Measurements from ENCODE around the gene ATP6V1F.

ATP6V1F gene

GRCh38 chr7:128835790-128836641 lies 26.6 kb upstream of the ATP6V1F start:
- no peak for DNase-seq (ENCODE audit: low read depth)

- no peak for DNase-seq (ENCODE audit: low read depth)
Measured at GRCh38 chr7:128836729-128837348, 25.8 kb upstream of the ATP6V1F start.

DNA sequence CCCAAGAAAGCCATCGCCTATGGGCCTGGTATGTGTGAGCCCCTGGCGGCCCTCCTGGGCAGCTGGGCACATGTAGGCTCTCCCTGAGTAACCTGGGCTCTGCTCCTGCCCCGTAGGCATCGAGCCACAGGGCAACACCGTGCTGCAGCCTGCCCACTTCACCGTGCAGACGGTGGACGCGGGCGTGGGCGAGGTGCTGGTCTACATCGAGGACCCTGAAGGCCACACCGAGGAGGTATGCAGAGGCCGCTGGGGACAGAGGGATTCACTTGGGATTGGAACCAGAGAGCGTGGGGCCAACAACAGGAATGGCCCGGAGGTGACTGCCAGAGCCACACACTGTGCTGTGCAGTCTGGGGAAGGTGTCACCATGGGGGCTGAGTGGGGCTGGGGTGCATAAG lies 25.1 kb upstream of the ATP6V1F start:
- no peak for DNase-seq (ENCODE audit: low read depth)

DNA sequence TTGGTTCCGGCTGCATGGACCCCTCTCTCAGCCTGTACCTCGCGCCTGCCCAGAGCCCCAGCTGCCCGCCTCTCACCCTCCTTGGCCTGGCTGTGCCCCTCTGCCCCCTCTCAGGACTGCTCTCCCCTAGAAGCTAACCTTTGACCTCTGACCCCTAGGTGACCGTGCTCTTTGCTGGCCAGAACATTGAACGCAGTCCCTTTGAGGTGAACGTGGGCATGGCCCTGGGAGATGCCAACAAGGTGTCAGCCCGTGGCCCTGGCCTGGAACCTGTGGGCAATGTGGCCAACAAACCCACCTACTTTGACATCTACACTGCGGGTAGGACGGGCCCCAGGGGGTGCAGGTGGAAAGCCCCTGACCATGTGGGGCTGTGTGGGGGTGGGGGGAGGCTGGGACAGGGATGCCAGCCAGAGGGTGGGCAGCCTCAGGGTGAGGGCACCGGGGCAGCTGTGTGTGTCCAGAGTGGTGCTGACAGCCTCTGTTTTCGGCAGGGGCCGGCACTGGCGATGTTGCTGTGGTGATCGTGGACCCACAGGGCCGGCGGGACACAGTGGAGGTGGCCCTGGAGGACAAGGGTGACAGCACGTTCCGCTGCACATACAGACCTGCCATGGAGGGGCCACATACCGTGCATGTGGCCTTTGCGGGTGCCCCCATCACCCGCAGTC lies 24.4 kb upstream of the ATP6V1F start:
- DNase-seq (ENCODE audit: low read depth) = no peak

DNA sequence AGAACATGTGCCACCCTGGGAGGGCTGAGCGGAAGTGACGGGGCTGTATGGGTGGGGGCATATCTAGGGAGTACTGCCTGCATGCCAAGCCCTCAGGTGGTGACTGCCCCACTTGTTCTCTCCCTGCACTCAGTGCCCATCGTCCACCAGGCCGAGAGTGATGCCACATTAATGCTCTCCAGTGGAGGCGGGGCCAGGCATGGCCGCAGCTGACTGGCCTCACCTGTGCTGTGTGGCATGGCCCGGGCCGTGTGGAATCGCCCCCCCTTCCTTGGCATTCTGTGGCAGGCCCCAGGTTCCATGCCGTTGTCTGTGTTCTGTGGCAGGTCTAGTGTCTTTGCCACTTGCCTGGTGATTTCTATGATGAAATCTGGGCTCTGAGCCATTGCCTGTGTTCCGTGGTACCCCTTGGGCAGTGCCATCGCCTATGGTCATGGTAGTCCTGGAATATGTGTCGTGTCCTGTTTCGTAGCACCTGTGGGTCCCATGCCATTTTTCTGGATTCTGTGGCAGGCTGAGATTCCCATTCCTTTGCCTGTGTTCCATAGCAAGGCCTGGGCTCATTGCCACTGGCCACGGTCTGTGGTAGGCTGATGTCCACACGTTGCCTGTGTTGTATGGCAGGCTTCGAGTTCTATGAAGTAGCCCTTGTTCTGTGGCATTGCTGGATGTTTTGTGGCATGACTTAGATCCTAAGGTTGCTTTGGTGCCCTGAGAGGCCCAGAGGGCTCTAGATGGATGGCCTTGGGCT lies 23.5 kb upstream of the ATP6V1F start:
- DNase-seq (ENCODE audit: low read depth) = no peak

GRCh38 chr7:128839751-128840177 lies 22.9 kb upstream of the ATP6V1F start:
- DNase-seq (ENCODE audit: low read depth) = no peak

DNA sequence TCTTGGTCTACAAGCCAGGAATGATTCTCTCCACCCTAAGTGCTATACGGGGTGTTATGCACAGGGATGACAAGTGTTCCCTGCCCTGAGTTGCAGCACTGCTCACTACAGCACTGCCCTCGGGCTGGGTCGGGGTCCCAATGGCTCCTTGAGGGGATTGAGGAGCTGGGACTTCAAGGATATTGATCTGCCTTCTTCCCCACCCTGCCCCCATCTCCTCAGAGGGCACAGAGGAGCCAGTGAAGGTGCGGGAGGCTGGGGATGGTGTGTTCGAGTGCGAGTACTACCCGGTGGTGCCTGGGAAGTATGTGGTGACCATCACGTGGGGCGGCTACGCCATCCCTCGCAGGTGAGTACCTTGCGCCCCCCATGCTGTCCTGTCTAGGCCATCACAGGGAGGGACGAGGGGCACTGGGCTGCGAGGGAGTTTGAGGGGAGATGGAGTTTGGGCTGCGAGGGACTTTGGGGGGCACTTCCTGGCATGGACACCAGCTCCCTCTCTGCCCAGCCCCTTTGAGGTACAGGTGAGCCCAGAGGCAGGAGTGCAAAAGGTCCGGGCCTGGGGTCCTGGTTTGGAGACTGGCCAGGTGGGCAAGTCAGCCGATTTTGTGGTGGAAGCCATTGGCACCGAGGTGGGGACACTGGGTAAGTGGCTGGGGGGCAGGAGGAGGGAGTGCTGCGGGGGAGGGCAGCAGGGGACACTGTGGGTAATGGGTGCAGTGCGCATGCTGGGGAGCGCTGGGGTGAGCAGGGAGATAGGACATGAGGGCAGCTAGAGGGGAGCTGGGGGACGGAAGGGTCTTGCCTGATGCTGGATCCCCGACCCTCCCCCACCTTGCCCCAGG lies 22.1 kb upstream of the ATP6V1F start:
- no peak for DNase-seq (ENCODE audit: low read depth)

GRCh38 chr7:128841171-128841690 lies 21.4 kb upstream of the ATP6V1F start:
- DNase-seq (ENCODE audit: low read depth) = peak; percentile 19

DNA sequence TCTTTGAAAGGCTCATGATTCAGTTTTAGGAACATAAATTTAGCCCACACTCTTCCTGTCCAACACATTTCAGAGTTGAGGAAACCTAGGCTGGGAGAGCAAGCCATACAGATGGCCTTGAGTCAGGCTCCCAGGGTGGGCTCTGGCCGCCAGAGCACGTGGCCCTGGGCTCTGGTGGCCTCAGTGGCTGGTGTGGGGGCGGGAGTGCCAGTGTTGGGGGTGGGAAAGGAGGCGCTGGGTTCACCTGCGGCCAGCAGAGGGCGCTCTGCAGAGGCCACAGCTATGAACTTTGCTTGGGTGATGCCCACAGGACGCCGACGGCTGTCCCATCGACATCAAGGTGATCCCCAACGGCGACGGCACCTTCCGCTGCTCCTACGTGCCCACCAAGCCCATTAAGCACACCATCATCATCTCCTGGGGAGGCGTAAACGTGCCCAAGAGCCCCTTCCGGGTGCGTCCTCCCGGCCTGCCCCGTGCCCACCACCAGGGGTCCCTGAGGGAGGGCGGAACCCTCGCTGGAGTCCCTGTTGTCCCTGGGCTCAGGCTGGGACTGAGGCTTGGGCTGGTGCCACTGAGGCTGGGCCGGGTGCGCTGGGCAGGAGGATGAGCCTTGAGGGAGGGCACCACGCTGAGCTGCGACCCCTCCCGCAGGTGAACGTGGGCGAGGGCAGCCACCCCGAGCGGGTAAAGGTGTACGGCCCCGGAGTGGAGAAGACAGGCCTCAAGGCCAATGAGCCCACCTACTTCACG lies 20.6 kb upstream of the ATP6V1F start:
- peak; percentile 20 for DNase-seq (ENCODE audit: low read depth)

GRCh38 chr7:128842674-128843641 lies 19.7 kb upstream of the ATP6V1F start:
- no peak for DNase-seq (ENCODE audit: low read depth)

DNA sequence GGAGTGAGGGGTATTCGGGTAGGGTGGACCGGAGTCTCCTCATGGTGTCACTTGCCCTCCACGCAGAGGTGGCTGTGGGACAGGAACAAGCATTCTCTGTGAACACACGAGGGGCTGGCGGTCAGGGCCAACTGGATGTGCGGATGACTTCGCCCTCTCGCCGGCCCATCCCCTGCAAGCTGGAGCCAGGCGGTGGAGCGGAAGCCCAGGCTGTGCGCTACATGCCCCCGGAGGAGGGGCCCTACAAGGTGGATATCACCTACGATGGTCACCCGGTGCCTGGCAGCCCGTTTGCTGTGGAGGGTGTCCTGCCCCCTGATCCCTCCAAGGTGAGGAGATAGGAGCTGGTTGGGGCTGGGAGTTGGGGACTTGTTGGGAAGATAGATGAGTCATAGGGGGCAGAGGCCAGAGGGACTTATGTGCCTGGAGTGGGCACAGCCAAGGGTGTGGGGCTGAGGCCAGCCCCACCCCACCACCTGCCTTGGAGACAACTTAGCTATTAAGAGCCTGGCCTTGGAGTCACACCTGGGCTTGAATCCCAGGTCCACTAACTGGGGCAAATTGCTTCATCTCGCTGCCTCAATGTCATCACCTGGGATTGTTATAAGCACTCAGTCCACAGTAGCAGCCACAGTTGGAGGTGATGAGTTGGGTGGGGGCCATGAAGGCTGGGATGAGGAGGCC lies 18.6 kb upstream of the ATP6V1F start:
- DNase-seq (ENCODE audit: low read depth) = no peak

GRCh38 chr7:128844777-128845311 lies 17.8 kb upstream of the ATP6V1F start:
- no peak for DNase-seq (ENCODE audit: low read depth)

DNA sequence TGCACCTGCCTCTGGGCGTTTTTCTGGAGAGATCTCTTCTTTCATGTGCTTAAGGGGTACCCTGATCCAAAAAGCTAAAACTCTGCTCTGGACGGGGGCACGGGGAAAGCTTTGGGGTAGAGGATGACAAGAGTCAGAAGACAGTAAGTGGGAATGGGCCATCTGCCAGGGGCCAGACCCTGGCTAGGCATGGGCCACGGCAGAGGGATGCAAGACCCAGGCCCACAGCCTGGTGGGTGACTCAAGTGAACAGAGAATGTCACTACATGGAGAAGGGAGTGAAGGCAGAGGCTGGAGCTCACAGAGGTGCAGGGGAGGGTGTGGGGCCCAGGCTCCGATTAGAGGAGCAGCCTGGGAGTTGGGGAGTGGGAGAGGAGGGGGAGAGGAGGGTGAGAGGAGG lies 17.2 kb upstream of the ATP6V1F start:
- no peak for DNase-seq (ENCODE audit: low read depth)

DNA sequence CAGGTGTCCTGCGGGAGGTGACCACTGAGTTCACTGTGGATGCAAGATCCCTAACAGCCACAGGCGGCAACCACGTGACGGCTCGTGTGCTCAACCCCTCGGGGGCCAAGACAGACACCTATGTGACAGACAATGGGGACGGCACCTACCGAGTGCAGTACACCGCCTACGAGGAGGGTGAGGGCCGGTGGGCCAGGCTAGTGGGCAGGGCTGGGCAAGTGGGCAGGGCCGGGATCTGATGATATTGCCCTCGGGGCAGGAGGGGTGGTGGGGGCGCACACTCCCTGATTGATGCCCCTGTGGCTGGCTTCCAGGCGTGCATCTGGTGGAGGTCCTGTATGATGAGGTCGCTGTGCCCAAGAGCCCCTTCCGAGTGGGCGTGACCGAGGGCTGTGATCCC lies 16.7 kb upstream of the ATP6V1F start:
- no peak for DNase-seq (ENCODE audit: low read depth)

GRCh38 chr7:128846781-128847444 lies 15.7 kb upstream of the ATP6V1F start:
- DNase-seq (ENCODE audit: low read depth) = no peak

GRCh38 chr7:128847721-128848211 lies 14.9 kb upstream of the ATP6V1F start:
- no peak for DNase-seq (ENCODE audit: low read depth)

Data from T follicular helper cell (primary cell).